Panc1 (cell line): Measurements from ENCODE around the gene GRID2.

Experiments used
- POLR2AphosphoS5 ChIP-seq: IDR thresholded peaks from 2 replicates; pipeline ENCODE4 v1.6.1; 2012; ENCODE audit warnings: mild to moderate bottlenecking, low read depth, low read length, moderate library complexity
- TF ChIP-seq, protein P1 (sequence below): fragments of 450-650 bp; IDR thresholded peaks from 2 replicates; pipeline ENCODE4 v1.5.1; 2017; ENCODE audit warnings: mild to moderate bottlenecking

DNA sequence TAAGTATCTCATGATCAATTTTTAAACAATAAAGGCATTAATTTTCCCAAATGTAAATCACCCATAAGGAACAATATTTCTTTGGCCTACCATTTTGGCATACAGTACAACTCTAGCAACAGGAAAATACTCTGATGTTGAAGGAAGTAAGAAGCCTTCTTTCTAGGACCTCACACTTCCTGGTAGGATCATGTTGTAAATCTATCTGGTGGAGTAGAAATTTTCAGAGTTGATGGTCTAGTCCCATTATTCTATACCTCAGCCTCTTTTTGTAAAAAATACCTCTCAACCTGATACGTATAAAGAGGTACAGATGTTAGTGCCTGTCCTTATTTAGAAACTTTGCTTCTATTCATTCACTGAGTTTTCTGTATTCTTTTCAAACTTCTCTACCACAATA, 40.2 kb upstream of the GRID2 start:
- TF ChIP-seq, protein P1, sequence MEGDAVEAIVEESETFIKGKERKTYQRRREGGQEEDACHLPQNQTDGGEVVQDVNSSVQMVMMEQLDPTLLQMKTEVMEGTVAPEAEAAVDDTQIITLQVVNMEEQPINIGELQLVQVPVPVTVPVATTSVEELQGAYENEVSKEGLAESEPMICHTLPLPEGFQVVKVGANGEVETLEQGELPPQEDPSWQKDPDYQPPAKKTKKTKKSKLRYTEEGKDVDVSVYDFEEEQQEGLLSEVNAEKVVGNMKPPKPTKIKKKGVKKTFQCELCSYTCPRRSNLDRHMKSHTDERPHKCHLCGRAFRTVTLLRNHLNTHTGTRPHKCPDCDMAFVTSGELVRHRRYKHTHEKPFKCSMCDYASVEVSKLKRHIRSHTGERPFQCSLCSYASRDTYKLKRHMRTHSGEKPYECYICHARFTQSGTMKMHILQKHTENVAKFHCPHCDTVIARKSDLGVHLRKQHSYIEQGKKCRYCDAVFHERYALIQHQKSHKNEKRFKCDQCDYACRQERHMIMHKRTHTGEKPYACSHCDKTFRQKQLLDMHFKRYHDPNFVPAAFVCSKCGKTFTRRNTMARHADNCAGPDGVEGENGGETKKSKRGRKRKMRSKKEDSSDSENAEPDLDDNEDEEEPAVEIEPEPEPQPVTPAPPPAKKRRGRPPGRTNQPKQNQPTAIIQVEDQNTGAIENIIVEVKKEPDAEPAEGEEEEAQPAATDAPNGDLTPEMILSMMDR: no peak
- TF ChIP-seq POLR2AphosphoS5: no peak
